Measurements from ENCODE around the gene ARHGEF4.

ARHGEF4 gene

GRCh38 chr2:130930740-130931659 lies 94.3 kb downstream of the ARHGEF4 start:
- H3K4me3 ChIP-seq (ENCODE audit: low read depth, low read length): no peak overlapping the region
- no peak for TF ChIP-seq CTCF (IDR thresholded peaks at IDR 0.05; ENCODE audit: borderline replicate concordance, insufficient read depth, low read depth, low read length)

GRCh38 chr2:130933501-130933900 lies 96.8 kb downstream of the ARHGEF4 start:
- no peak for TF ChIP-seq CTCF (IDR thresholded peaks at IDR 0.05; ENCODE audit: borderline replicate concordance, insufficient read depth, low read depth, low read length)
- no peak overlapping the region for H3K4me3 ChIP-seq (ENCODE audit: low read depth, low read length)

GRCh38 chr2:130936451-130936850 lies 99.7 kb downstream of the ARHGEF4 start:
- H3K4me3 ChIP-seq (ENCODE audit: low read depth, low read length): no peak overlapping the region
- TF ChIP-seq CTCF (IDR thresholded peaks at IDR 0.05; ENCODE audit: borderline replicate concordance, insufficient read depth, low read depth, low read length): no peak

- H3K4me3 ChIP-seq (ENCODE audit: low read depth, low read length): no peak overlapping the region
- no peak for TF ChIP-seq CTCF (IDR thresholded peaks at IDR 0.05; ENCODE audit: borderline replicate concordance, insufficient read depth, low read depth, low read length)
These were observed 111.3 kb downstream of the ARHGEF4 start for GRCh38 chr2:130947967-130948366.

- TF ChIP-seq CTCF (IDR thresholded peaks at IDR 0.05; ENCODE audit: borderline replicate concordance, insufficient read depth, low read depth, low read length): no peak
- H3K4me3 ChIP-seq (ENCODE audit: low read depth, low read length): no peak overlapping the region
These were observed 113.2 kb downstream of the ARHGEF4 start for GRCh38 chr2:130949954-130950353.

- no peak for TF ChIP-seq CTCF (IDR thresholded peaks at IDR 0.05; ENCODE audit: borderline replicate concordance, insufficient read depth, low read depth, low read length)
- no peak overlapping the region for H3K4me3 ChIP-seq (ENCODE audit: low read depth, low read length)
These were observed 114.3 kb downstream of the ARHGEF4 start for GRCh38 chr2:130951018-130951417.

GRCh38 chr2:130954873-130955272 lies 118.2 kb downstream of the ARHGEF4 start:
- no peak for TF ChIP-seq CTCF (IDR thresholded peaks at IDR 0.05; ENCODE audit: borderline replicate concordance, insufficient read depth, low read depth, low read length)
- H3K4me3 ChIP-seq (ENCODE audit: low read depth, low read length): no peak overlapping the region
